Measurements from ENCODE around the gene ATG5. TPM values are rescaled to one million over a fixed set of nuclear protein-coding genes. Genes with fewer than 3 reads are reported as not detected.

The ATG5 gene
- polyA plus RNA-seq, 1 donor from 2014 or later = 45.5 TPM

- Histone ChIP-seq H3K9me3 (ENCODE audit: low read length) (no peaks in the 10 kb centered on the region), H3K36me3 (ENCODE audit: insufficient read depth, low read length) (no peaks in the 10 kb centered on the region), H3K79me2 (replicated peaks; ENCODE audit: insufficient read depth, low read length) (no peaks in the 10 kb centered on the region), H3K27me3 (ENCODE audit: insufficient read depth, low read depth, low read length) (no peaks in the 10 kb centered on the region), H3K9me2 (ENCODE audit: insufficient read depth, low read length) (no peaks in the 10 kb centered on the region), H3F3A (ENCODE audit: insufficient read depth, low read length, poor library complexity, severe bottlenecking) (no peaks in the 10 kb centered on the region), H4K20me1 (ENCODE audit: insufficient read depth) (no peaks in the 10 kb centered on the region), H3K27ac (ENCODE audit: low read length) (no peak overlapping the region), H2AFZ (ENCODE audit: low read depth, low read length) (no peak overlapping the region), H3K9ac (ENCODE audit: low read length) (no peak overlapping the region), H3K4me3 (ENCODE audit: low read length) (no peak overlapping the region), H3K4me2 (ENCODE audit: low read length) (no peak overlapping the region)
- TF ChIP-seq MXI1 (conservative IDR thresholded peaks at IDR 0.05; ENCODE audit: poor library complexity, severe bottlenecking) (no peak), TAF1 (IDR thresholded peaks at IDR 0.05; ENCODE audit: low read depth) (no peak), RAD21 (conservative IDR thresholded peaks at IDR 0.05) (no peak), POLR2AphosphoS5 (IDR thresholded peaks at IDR 0.05) (no peak), EZH2 (IDR thresholded peaks at IDR 0.05; ENCODE audit: borderline replicate concordance, insufficient read depth, low read length, poor library complexity, severe bottlenecking) (no peak), EP300 (conservative IDR thresholded peaks at IDR 0.05; ENCODE audit: poor library complexity, severe bottlenecking) (no peak), CTCF (IDR thresholded peaks at IDR 0.05; ENCODE audit: poor library complexity, severe bottlenecking) (no peak), SMC3 (conservative IDR thresholded peaks at IDR 0.05; ENCODE audit: poor library complexity) (no peak)
- TF ChIP-seq, protein P1, sequence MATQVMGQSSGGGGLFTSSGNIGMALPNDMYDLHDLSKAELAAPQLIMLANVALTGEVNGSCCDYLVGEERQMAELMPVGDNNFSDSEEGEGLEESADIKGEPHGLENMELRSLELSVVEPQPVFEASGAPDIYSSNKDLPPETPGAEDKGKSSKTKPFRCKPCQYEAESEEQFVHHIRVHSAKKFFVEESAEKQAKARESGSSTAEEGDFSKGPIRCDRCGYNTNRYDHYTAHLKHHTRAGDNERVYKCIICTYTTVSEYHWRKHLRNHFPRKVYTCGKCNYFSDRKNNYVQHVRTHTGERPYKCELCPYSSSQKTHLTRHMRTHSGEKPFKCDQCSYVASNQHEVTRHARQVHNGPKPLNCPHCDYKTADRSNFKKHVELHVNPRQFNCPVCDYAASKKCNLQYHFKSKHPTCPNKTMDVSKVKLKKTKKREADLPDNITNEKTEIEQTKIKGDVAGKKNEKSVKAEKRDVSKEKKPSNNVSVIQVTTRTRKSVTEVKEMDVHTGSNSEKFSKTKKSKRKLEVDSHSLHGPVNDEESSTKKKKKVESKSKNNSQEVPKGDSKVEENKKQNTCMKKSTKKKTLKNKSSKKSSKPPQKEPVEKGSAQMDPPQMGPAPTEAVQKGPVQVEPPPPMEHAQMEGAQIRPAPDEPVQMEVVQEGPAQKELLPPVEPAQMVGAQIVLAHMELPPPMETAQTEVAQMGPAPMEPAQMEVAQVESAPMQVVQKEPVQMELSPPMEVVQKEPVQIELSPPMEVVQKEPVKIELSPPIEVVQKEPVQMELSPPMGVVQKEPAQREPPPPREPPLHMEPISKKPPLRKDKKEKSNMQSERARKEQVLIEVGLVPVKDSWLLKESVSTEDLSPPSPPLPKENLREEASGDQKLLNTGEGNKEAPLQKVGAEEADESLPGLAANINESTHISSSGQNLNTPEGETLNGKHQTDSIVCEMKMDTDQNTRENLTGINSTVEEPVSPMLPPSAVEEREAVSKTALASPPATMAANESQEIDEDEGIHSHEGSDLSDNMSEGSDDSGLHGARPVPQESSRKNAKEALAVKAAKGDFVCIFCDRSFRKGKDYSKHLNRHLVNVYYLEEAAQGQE (IDR thresholded peaks at IDR 0.05; ENCODE audit: borderline replicate concordance) = no peak
Observed at GRCh38 chr6:106142876-106143431, 182.6 kb downstream of the ATG5 start.

DNA sequence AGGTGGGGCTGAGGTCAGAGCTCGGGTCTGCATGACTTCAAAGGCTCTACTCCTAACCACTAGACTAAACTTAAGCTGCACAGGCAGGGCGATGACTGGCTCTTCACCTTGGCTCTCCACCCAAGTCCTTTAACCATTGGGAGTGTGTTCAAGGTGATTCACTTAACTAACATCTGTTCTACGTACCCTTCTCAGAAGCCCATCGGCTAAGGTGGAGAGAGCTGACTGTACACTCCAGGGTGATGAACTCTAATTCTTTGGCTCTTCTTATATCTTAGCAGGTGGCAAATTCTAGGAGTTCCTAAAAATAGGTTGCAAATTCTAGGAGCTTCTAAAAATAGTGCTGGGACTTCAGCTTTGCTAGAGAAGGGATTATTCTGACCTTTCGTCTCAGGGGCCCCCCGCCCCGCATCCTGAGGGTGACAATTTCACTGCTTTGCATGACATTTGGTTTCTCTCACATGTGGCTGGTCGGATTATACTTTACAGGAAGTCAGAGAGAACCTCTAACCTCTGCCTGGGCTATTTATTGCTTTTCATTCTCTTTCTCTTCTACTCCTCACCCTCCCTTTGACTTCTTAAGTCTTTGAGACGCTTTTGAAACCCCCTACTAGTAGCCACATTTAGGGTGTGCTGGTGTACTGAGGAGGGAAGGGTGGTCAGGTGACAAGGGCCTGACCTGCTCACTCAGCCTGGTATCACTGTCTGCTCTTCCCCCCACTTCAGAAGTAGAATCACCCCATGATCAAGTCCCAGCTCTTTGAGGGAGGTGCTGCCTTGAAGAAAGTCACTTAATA, 183.9 kb downstream of the ATG5 start:
- Histone ChIP-seq H3K36me3 (ENCODE audit: insufficient read depth, low read length) (no peaks in the 10 kb centered on the region), H3K79me2 (replicated peaks; ENCODE audit: insufficient read depth, low read length) (no peaks in the 10 kb centered on the region), H3K27me3 (ENCODE audit: insufficient read depth, low read depth, low read length) (no peaks in the 10 kb centered on the region), H3F3A (ENCODE audit: insufficient read depth, low read length, poor library complexity, severe bottlenecking) (no peaks in the 10 kb centered on the region), H3K27ac (ENCODE audit: low read length) (no peak overlapping the region), H4K20me1 (ENCODE audit: insufficient read depth) (no peaks in the 10 kb centered on the region), H3K9me3 (ENCODE audit: low read length) (no peaks in the 10 kb centered on the region), H3K9me2 (ENCODE audit: insufficient read depth, low read length) (no peaks in the 10 kb centered on the region), H3K4me2 (ENCODE audit: low read length) (no peak overlapping the region), H3K9ac (ENCODE audit: low read length) (no peak overlapping the region), H2AFZ (ENCODE audit: low read depth, low read length) (no peak overlapping the region), H3K4me3 (ENCODE audit: low read length) (no peak overlapping the region)
- TF ChIP-seq EP300 (conservative IDR thresholded peaks at IDR 0.05; ENCODE audit: poor library complexity, severe bottlenecking) = no peak
- TF ChIP-seq, protein P1 (IDR thresholded peaks at IDR 0.05; ENCODE audit: borderline replicate concordance) = no peak
- no peak for TF ChIP-seq SMC3 (conservative IDR thresholded peaks at IDR 0.05; ENCODE audit: poor library complexity)
- no peak for TF ChIP-seq MXI1 (conservative IDR thresholded peaks at IDR 0.05; ENCODE audit: poor library complexity, severe bottlenecking)
- no peak for TF ChIP-seq CTCF (IDR thresholded peaks at IDR 0.05; ENCODE audit: poor library complexity, severe bottlenecking)
- no peak for TF ChIP-seq RAD21 (conservative IDR thresholded peaks at IDR 0.05)
- no peak for TF ChIP-seq EZH2 (IDR thresholded peaks at IDR 0.05; ENCODE audit: borderline replicate concordance, insufficient read depth, low read length, poor library complexity, severe bottlenecking)
- no peak for TF ChIP-seq TAF1 (IDR thresholded peaks at IDR 0.05; ENCODE audit: low read depth)
- TF ChIP-seq POLR2AphosphoS5 (IDR thresholded peaks at IDR 0.05) = no peak

Measured in neural cell (in vitro differentiated cells).